ENCODE data around the gene C9orf40. TPM values are rescaled to one million over a fixed set of nuclear protein-coding genes. Genes with fewer than 3 reads are reported as not detected.

C9orf40 gene
- total RNA-seq, 1 experiment from 2014 or later: 10.3 TPM

DNA sequence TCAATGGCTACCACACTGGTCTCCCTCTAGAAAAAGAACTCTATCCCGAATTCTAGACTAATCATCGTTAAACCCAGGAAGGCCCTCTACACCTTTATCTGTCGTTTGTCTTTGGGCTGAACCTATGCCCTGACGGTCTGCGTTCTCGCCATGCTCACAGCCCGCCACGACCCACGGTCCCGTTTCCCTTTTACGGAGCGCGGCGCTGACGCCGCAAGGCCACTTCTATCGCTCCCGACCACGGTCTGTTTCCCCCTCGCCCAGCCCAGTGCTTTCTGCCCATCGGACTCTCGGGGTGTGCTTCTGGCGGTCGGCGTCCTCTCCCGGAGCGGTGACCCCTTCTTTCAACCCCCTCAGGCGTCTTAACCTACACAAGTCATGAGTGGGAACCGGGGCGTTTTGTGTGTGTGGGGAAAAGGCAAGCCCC, 974 bp downstream of the C9orf40 start:
- H4K8ac ChIP-seq (replicated peaks; ENCODE audit: insufficient read length, low read depth, low read length): no peak overlapping the region
- no peak overlapping the region for H4K5ac ChIP-seq (ENCODE audit: insufficient read length, low read depth, low read length)
- no peak overlapping the region for H2BK20ac ChIP-seq (ENCODE audit: low read depth, low read length, poor library complexity, severe bottlenecking)
- H3K14ac ChIP-seq (ENCODE audit: insufficient read depth, low read length): peak overlapping the region; percentile 83
- no peak overlapping the region for H2BK120ac ChIP-seq (ENCODE audit: low read depth, low read length, poor library complexity, severe bottlenecking)
- no peak overlapping the region for H3K56ac ChIP-seq (ENCODE audit: insufficient read length, low read depth, low read length)
- no peak overlapping the region for H4K91ac ChIP-seq (ENCODE audit: insufficient read length, low read depth, low read length)
- no peak overlapping the region for H3K27ac ChIP-seq (ENCODE audit: insufficient read length, low read depth, low read length)
- H2AFZ ChIP-seq (ENCODE audit: low read length): no peak overlapping the region
- no peak overlapping the region for H3K4ac ChIP-seq (ENCODE audit: low read depth, low read length)
- H3K9me3 Mint-ChIP-seq: no peaks in the 10 kb centered on the region
- H3K27me3 ChIP-seq (ENCODE audit: insufficient read depth, low read length): no peaks in the 10 kb centered on the region
- no peaks in the 10 kb centered on the region for H3K79me1 ChIP-seq (ENCODE audit: insufficient read depth, low read depth, low read length, poor library complexity, severe bottlenecking)
- no peaks in the 10 kb centered on the region; the same call in 1 of the 2 replicates for H3K4me1 ChIP-seq (ENCODE audit: insufficient read depth, low read length)
- peaks cover 4% of the 10 kb centered on the region for H3K27me3 Mint-ChIP-seq (ENCODE audit: low read depth)
- H4K20me1 ChIP-seq (ENCODE audit: control insufficient read depth, insufficient read depth, insufficient read length): peaks cover 2% of the 10 kb centered on the region
- H3K18ac ChIP-seq (ENCODE audit: insufficient read length, low read depth, low read length): no peak overlapping the region
- TF ChIP-seq, protein P1, sequence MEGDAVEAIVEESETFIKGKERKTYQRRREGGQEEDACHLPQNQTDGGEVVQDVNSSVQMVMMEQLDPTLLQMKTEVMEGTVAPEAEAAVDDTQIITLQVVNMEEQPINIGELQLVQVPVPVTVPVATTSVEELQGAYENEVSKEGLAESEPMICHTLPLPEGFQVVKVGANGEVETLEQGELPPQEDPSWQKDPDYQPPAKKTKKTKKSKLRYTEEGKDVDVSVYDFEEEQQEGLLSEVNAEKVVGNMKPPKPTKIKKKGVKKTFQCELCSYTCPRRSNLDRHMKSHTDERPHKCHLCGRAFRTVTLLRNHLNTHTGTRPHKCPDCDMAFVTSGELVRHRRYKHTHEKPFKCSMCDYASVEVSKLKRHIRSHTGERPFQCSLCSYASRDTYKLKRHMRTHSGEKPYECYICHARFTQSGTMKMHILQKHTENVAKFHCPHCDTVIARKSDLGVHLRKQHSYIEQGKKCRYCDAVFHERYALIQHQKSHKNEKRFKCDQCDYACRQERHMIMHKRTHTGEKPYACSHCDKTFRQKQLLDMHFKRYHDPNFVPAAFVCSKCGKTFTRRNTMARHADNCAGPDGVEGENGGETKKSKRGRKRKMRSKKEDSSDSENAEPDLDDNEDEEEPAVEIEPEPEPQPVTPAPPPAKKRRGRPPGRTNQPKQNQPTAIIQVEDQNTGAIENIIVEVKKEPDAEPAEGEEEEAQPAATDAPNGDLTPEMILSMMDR (conservative IDR thresholded peaks at IDR 0.05): no peak
- H3K23ac ChIP-seq (ENCODE audit: insufficient read length, low read depth, low read length): no peak overlapping the region
- peak overlapping the region; percentile 93 to 98 for H3K4me3 Mint-ChIP-seq
- H3T11ph ChIP-seq (ENCODE audit: low read length): no peak overlapping the region
- H2BK15ac ChIP-seq (ENCODE audit: low read depth, low read length): no peak overlapping the region
- H3K23me2 ChIP-seq (ENCODE audit: insufficient read length, low read depth, low read length, poor library complexity, severe bottlenecking): peaks cover 3% of the 10 kb centered on the region
- peak; percentile 46 for DNase-seq
- H2BK5ac ChIP-seq (ENCODE audit: insufficient read length, low read length): no peak overlapping the region
- no CpG with 5 or more reads among the region's 30 CpGs for WGBS (ENCODE audit: extremely low coverage, insufficient read length, low lambda C conversion rate)
- peak overlapping the region; percentile 57 for H3K9ac ChIP-seq (ENCODE audit: extremely low read depth, insufficient read length, low read length)
- no peak overlapping the region for H2BK12ac ChIP-seq (ENCODE audit: insufficient read length, low read depth, low read length)
- H3K4me2 ChIP-seq (ENCODE audit: insufficient read depth, insufficient read length, low read length): peak overlapping the region; percentile 73
- H3K27ac Mint-ChIP-seq: peak overlapping the region; percentile 90 to 94 (median 94); a peak in 6 of 7 replicates
- H3K4me1 Mint-ChIP-seq: peaks cover 17 to 21% of the 10 kb centered on the region in 2 experiments
- H3K79me2 ChIP-seq (ENCODE audit: insufficient read depth, low read length): no peaks in the 10 kb centered on the region
- peaks cover 0 to 4% (median 3%) of the 10 kb centered on the region in 3 experiments; a peak in 4 of 7 replicates for H3K36me3 Mint-ChIP-seq (ENCODE audit: insufficient read depth in 1 of 3, low read depth in 3 of 3)
- no peaks in the 10 kb centered on the region for H3K9me3 ChIP-seq (ENCODE audit: control insufficient read depth, low read depth, low read length)
- H2AK5ac ChIP-seq (ENCODE audit: insufficient read length, low read length): no peak overlapping the region

Data from H9 (cell line).